ENCODE data around the gene NEURL3. TPM values are rescaled to one million over a fixed set of nuclear protein-coding genes. Genes with fewer than 3 reads are reported as not detected.

The NEURL3 gene
- not detected in 2 replicates for total RNA-seq

GRCh38 chr2:96505231-96505889 is at the start of gene NEURL3:
TSS of gene NEURL3 (minus strand) at chr2:96505357. CDS start at chr2:96505286, 71 bp downstream.

GRCh38 chr2:96536445-96537065 is 31.4 kb upstream of the NEURL3 start, which contains the start of gene ARID5A:
TSS of gene ARID5A (plus strand) at chr2:96536752. CDS start at chr2:96536827, 75 bp downstream.

Other genes starting within 250 kb of the NEURL3 start
- gene TMEM127, start 239.4 kb downstream of the NEURL3 start, total RNA-seq: 21.2 and 21.9 TPM in 2 replicates
- gene CIAO1, start 239.1 kb downstream of the NEURL3 start, total RNA-seq: 74.4 and 78.2 TPM in 2 replicates
- 48.8 and 68.5 TPM in 2 replicates for gene SNRNP200, start 199.8 kb downstream of the NEURL3 start, total RNA-seq
- 0.55 and 1.0 TPM in 2 replicates for gene ITPRIPL1, start 180.0 kb downstream of the NEURL3 start, total RNA-seq
- gene NCAPH, start 169.6 kb downstream of the NEURL3 start, total RNA-seq: 10.9 and 38.8 TPM in 2 replicates
- gene ARID5A, start 31.4 kb upstream of the NEURL3 start, total RNA-seq: 7.7 and 12.9 TPM in 2 replicates
- gene KANSL3, start 133.0 kb upstream of the NEURL3 start, total RNA-seq: 17.2 and 20.1 TPM in 2 replicates
- 0.34 TPM in 1 of 2 replicates, not detected in the other for gene FER1L5, start 137.4 kb upstream of the NEURL3 start, total RNA-seq
- gene LMAN2L, start 234.7 kb upstream of the NEURL3 start, total RNA-seq: 12.6 and 16.2 TPM in 2 replicates

All from hair follicular keratinocyte (primary cell).